Measurements from ENCODE around the gene GARIN5A. TPM values are rescaled to one million over a fixed set of nuclear protein-coding genes. Genes with fewer than 3 reads are reported as not detected.

The GARIN5A gene
- polyA plus RNA-seq, 1 of the 3 experiments (the other 2 are of a cell fraction): 1.3 TPM

GRCh38 chr19:50509366-50509765, 32.7 kb upstream of the GARIN5A start:
- Histone ChIP-seq H3K9me3 (no peaks in the 10 kb centered on the region), H3K79me2 (ENCODE audit: insufficient read depth) (peaks cover 14% of the 10 kb centered on the region; the same call in 1 of the 2 replicates), H4K20me1 (ENCODE audit: insufficient read depth) (no peaks in the 10 kb centered on the region), H3K27me3 (ENCODE audit: insufficient read depth) (no peaks in the 10 kb centered on the region), H3K4me1 (ENCODE audit: control insufficient read depth in 1 of 2, insufficient read depth in 2 of 2, low read depth in 1 of 2, low read length in 1 of 2) (peaks cover 0 to 30% of the 10 kb centered on the region in 2 experiments; a peak in 1 of 4 replicates), H3K27ac (ENCODE audit: low read depth in 2 of 2, low read length in 1 of 2) (no peak overlapping the region), H3K36me3 (replicated peaks in 1 of 2; ENCODE audit: control insufficient read depth in 1 of 2, insufficient read depth in 2 of 2, low read length in 1 of 2) (no peaks in the 10 kb centered on the region), H3K9me2 (no peaks in the 10 kb centered on the region), H2AFZ (ENCODE audit: low read depth) (no peak overlapping the region), H3K4me3 (ENCODE audit: low read depth in 2 of 2, low read length in 1 of 2) (no peak overlapping the region), H3K4me2 (no peak overlapping the region), H3K9ac (no peak overlapping the region), H3F3A (replicated peaks; ENCODE audit: insufficient read depth) (no peaks in the 10 kb centered on the region)
- no peak for TF ChIP-seq TAF1 (IDR thresholded peaks at IDR 0.05; ENCODE audit: borderline replicate concordance, low read depth, low read length)
- no peak for TF ChIP-seq JUND (IDR thresholded peaks at IDR 0.05)
- no peak for TF ChIP-seq GABPA (IDR thresholded peaks at IDR 0.05; ENCODE audit: low read depth)
- TF ChIP-seq USF2 (IDR thresholded peaks at IDR 0.05; ENCODE audit: borderline replicate concordance, low read depth, low read length): no peak
- no peak for TF ChIP-seq IRF3 (IDR thresholded peaks at IDR 0.05; ENCODE audit: low read depth, low read length)
- no peak for TF ChIP-seq EZH2phosphoT487 (IDR thresholded peaks at IDR 0.05; ENCODE audit: borderline replicate concordance, low read depth)
- POLR2A ChIA-PET: interaction anchor here (1.0 kb wide), 1 partner anchor 18 kb away, joined by 4 read pairs; no protein-coding TSS in a partner anchor
- CTCF ChIA-PET: interaction anchor here (0.8 to 6.1 kb wide), 4 partner anchors 9 to 181 kb away, joined by 3 to 54 read pairs (median 7); partner anchors contain the start of gene KCNC3
- DNase-seq: no peak
- WGBS (ENCODE audit: low lambda C conversion rate): 86% methylated on average over 11 of the region's 11 CpGs

- H3K79me2 ChIP-seq (ENCODE audit: insufficient read depth): peaks cover 14% of the 10 kb centered on the region; the same call in 1 of the 2 replicates
- no peak overlapping the region for H3K9ac ChIP-seq
- no peaks in the 10 kb centered on the region for H3K9me2 ChIP-seq
- no peak overlapping the region for H2AFZ ChIP-seq (ENCODE audit: low read depth)
- peaks cover 0 to 24% of the 10 kb centered on the region in 2 experiments; a peak in 1 of 4 replicates for H3K4me1 ChIP-seq (ENCODE audit: control insufficient read depth in 1 of 2, insufficient read depth in 2 of 2, low read depth in 1 of 2, low read length in 1 of 2)
- H3K9me3 ChIP-seq: no peaks in the 10 kb centered on the region
- CTCF ChIA-PET: interaction anchor here (1.1 to 6.1 kb wide), 4 partner anchors 8 to 48 kb away, joined by 3 to 54 read pairs (median 6); no protein-coding TSS in a partner anchor
- no peaks in the 10 kb centered on the region for H3K36me3 ChIP-seq (replicated peaks in 1 of 2; ENCODE audit: control insufficient read depth in 1 of 2, insufficient read depth in 2 of 2, low read length in 1 of 2)
- H3F3A ChIP-seq (replicated peaks; ENCODE audit: insufficient read depth): no peaks in the 10 kb centered on the region
- no peaks in the 10 kb centered on the region for H4K20me1 ChIP-seq (ENCODE audit: insufficient read depth)
- H3K27me3 ChIP-seq (ENCODE audit: insufficient read depth): no peaks in the 10 kb centered on the region
- WGBS (ENCODE audit: low lambda C conversion rate): 100% methylated on average over 3 of the region's 3 CpGs
- H3K4me2 ChIP-seq: no peak overlapping the region
- POLR2A ChIA-PET: interaction anchor here (1.0 kb wide), 1 partner anchor 17 kb away, joined by 4 read pairs; no protein-coding TSS in a partner anchor
- DNase-seq: no peak
- no peak for TF ChIP-seq REST (IDR thresholded peaks at IDR 0.05; ENCODE audit: low read depth, low read length)
- no peak for TF ChIP-seq CHD2 (IDR thresholded peaks at IDR 0.05; ENCODE audit: low read length, partially characterized antibody)
- no peak for TF ChIP-seq GATA2 (CRISPR knock-in tag; IDR thresholded peaks at IDR 0.05)
- TF ChIP-seq TEAD4 (IDR thresholded peaks at IDR 0.05; ENCODE audit: borderline replicate concordance, insufficient read depth): no peak
- no peak for TF ChIP-seq NFIC (IDR thresholded peaks at IDR 0.05; ENCODE audit: borderline replicate concordance)
- no peak for TF ChIP-seq EP300 (IDR thresholded peaks at IDR 0.05; ENCODE audit: borderline replicate concordance in 1 of 2, low read depth in 1 of 2, low read length in 1 of 2)
- TF ChIP-seq CTCF (IDR thresholded peaks at IDR 0.05): no peak
- TF ChIP-seq FOXM1 (IDR thresholded peaks at IDR 0.05; ENCODE audit: low read depth): no peak
- TF ChIP-seq POLR2AphosphoS5 (IDR thresholded peaks at IDR 0.05; ENCODE audit: low read depth, low read length): no peak
- TF ChIP-seq MXI1 (IDR thresholded peaks at IDR 0.05; ENCODE audit: low read depth, low read length): no peak
- no peak for TF ChIP-seq RXRA (IDR thresholded peaks at IDR 0.05; ENCODE audit: borderline replicate concordance, low read depth)
- no peak overlapping the region for H3K27ac ChIP-seq (ENCODE audit: low read depth in 2 of 2, low read length in 1 of 2)
- no peak overlapping the region for H3K4me3 ChIP-seq (ENCODE audit: low read depth in 2 of 2, low read length in 1 of 2)
Measured at GRCh38 chr19:50508843-50509190, 32.2 kb upstream of the GARIN5A start.

Data from SK-N-SH (cell line).